Colonic mucosa (tissue), 4 donors: Measurements from ENCODE around the gene ACAP3. TPM values are rescaled to one million over a fixed set of nuclear protein-coding genes. Genes with fewer than 3 reads are reported as not detected.

Experiments
- DNase-seq: peaks from one replicate; pipeline ENCODE4 v3.0.0-alpha.2; 2020
- H3K27ac ChIP-seq: fragments of 200-600 bp; one replicate; pipeline ENCODE4 v1.8.0; 2021
- H3K27me3 ChIP-seq: fragments of 200-600 bp; one replicate; pipeline ENCODE4 v1.8.0; 2021
- H3K36me3 ChIP-seq: fragments of 200-600 bp; one replicate; pipeline ENCODE4 v1.8.0; 2021
- H3K4me1 ChIP-seq: fragments of 200-600 bp; one replicate; pipeline ENCODE4 v1.8.0; 2021; ENCODE audit warnings: mild to moderate bottlenecking
- H3K4me3 ChIP-seq: fragments of 200-600 bp; one replicate; pipeline ENCODE4 v1.8.0; 2021
- H3K9ac ChIP-seq, 2 donors: one replicate each; pipeline ENCODE4 v1.7.0; 2013; ENCODE audit warnings: control low read depth in 2 of 2, low read depth in 2 of 2, low read length in 2 of 2
- H3K9me3 ChIP-seq: fragments of 200-600 bp; one replicate; pipeline ENCODE4 v1.8.0; 2021
- CTCF ChIP-seq: fragments of 200-600 bp; IDR thresholded peaks from one replicate; pipeline ENCODE4 v1.8.0; 2022; ENCODE audit warnings: antibody characterized with exemption, mild to moderate bottlenecking
- intact Hi-C: fragments of 100-400 bp; cut with DNase I; formaldehyde crosslinking; loops from one replicate; pipeline ENCODE4 v1.14.1; 2022
- total RNA-seq, 2 donors: library from RNA; stranded (reverse); fragmentation: NEBNext Ultra II Directional in 1 of 2; extraction: Animal tissue kit (Norgen Biotek cat#: 25700) in 1 of 2; gene quantifications; one replicate each; pipeline ENCODE4 v1.2.1, GENCODE V29; 2021
- donor health status: healthy.
- donor health status: DM: no; HTN: no; CAD: no.
- donor health status: DM: no; HTN: no; CAD: no.

Gene ACAP3
- total RNA-seq, 2 donors from 2014 or later = 34.1 to 68.1 TPM

- Histone ChIP-seq H3K27me3 (peaks cover 21% of the 10 kb centered on the region), H3K4me1 (peaks cover 14% of the 10 kb centered on the region), H3K9ac (no peak overlapping the region), H3K4me3 (no peak overlapping the region), H3K27ac (no peak overlapping the region), H3K36me3 (no peaks in the 10 kb centered on the region), H3K9me3 (no peaks in the 10 kb centered on the region)
- no peak for TF ChIP-seq CTCF
- no peak for DNase-seq
- intact Hi-C loops = no loop called here
Observed at GRCh38 chr1:1287288-1288110, 20.2 kb downstream of the ACAP3 start.

- H3K27me3 ChIP-seq = peaks cover 21% of the 10 kb centered on the region
- no peak overlapping the region for H3K9ac ChIP-seq
- intact Hi-C loops = no loop called here
- no peak for TF ChIP-seq CTCF
- peaks cover 20% of the 10 kb centered on the region for H3K4me1 ChIP-seq
- H3K36me3 ChIP-seq = no peaks in the 10 kb centered on the region
- H3K27ac ChIP-seq = no peak overlapping the region
- no peak overlapping the region for H3K4me3 ChIP-seq
- DNase-seq = no peak
- H3K9me3 ChIP-seq = no peaks in the 10 kb centered on the region
Observed at GRCh38 chr1:1286313-1287261, 21.1 kb downstream of the ACAP3 start.

- intact Hi-C loops = no loop called here
- Histone ChIP-seq H3K27ac (no peak overlapping the region), H3K4me3 (no peak overlapping the region), H3K9ac (peak overlapping the region in 1 of 2 donors; percentile 34), H3K4me1 (peaks cover 13% of the 10 kb centered on the region), H3K9me3 (no peaks in the 10 kb centered on the region), H3K36me3 (no peaks in the 10 kb centered on the region), H3K27me3 (peaks cover 21% of the 10 kb centered on the region)
- DNase-seq = no peak
- TF ChIP-seq CTCF = no peak
Observed at GRCh38 chr1:1285611-1286311, 22.0 kb downstream of the ACAP3 start.

- Histone ChIP-seq H3K4me3 (no peak overlapping the region), H3K4me1 (peaks cover 13% of the 10 kb centered on the region), H3K27ac (no peak overlapping the region), H3K36me3 (no peaks in the 10 kb centered on the region), H3K27me3 (peaks cover 21% of the 10 kb centered on the region), H3K9ac (peak overlapping the region in 1 of 2 donors; percentile 34), H3K9me3 (no peaks in the 10 kb centered on the region)
- no peak for TF ChIP-seq CTCF
- intact Hi-C loops = no loop called here
- no peak for DNase-seq
Observed at GRCh38 chr1:1285102-1285571, 22.6 kb downstream of the ACAP3 start.
